ENCODE data around the gene CAPZB.

Gene CAPZB

GRCh38 chr1:19468397-19468956 lies 16.9 kb downstream of the CAPZB start:
- no peak for DNase-seq (ENCODE audit: low read depth, low spot score)

- DNase-seq (ENCODE audit: low read depth, low spot score) = no peak
These were observed 17.8 kb downstream of the CAPZB start for GRCh38 chr1:19467199-19468187.

GRCh38 chr1:19466112-19466561 lies 19.2 kb downstream of the CAPZB start:
- no peak for DNase-seq (ENCODE audit: low read depth, low spot score)

GRCh38 chr1:19465650-19466049 lies 19.7 kb downstream of the CAPZB start:
- no peak for DNase-seq (ENCODE audit: low read depth, low spot score)

GRCh38 chr1:19465123-19465522 lies 20.2 kb downstream of the CAPZB start:
- DNase-seq (ENCODE audit: low read depth, low spot score) = no peak

- no peak for DNase-seq (ENCODE audit: low read depth, low spot score)
These were observed 20.6 kb downstream of the CAPZB start for GRCh38 chr1:19464696-19465095.

GRCh38 chr1:19463504-19463803 lies 21.9 kb downstream of the CAPZB start:
- no peak for DNase-seq (ENCODE audit: low read depth, low spot score)

GRCh38 chr1:19462781-19463503 lies 22.4 kb downstream of the CAPZB start:
- DNase-seq (ENCODE audit: low read depth, low spot score) = no peak

- DNase-seq (ENCODE audit: low read depth, low spot score) = no peak
These were observed 24.2 kb downstream of the CAPZB start for GRCh38 chr1:19461220-19461554.

GRCh38 chr1:19460535-19461219 lies 24.7 kb downstream of the CAPZB start:
- DNase-seq (ENCODE audit: low read depth, low spot score) = no peak

- DNase-seq (ENCODE audit: low read depth, low spot score) = no peak
These were observed 26.4 kb downstream of the CAPZB start for GRCh38 chr1:19458815-19459417.

- DNase-seq (ENCODE audit: low read depth, low spot score) = no peak
These were observed 27.7 kb downstream of the CAPZB start for GRCh38 chr1:19457607-19458006.

- no peak for DNase-seq (ENCODE audit: low read depth, low spot score)
These were observed 28.3 kb downstream of the CAPZB start for GRCh38 chr1:19456968-19457441.

GRCh38 chr1:19455353-19455752 lies 30.0 kb downstream of the CAPZB start:
- no peak for DNase-seq (ENCODE audit: low read depth, low spot score)

GRCh38 chr1:19454265-19455146 lies 30.8 kb downstream of the CAPZB start:
- no peak for DNase-seq (ENCODE audit: low read depth, low spot score)

- DNase-seq (ENCODE audit: low read depth, low spot score) = no peak
These were observed 31.6 kb downstream of the CAPZB start for GRCh38 chr1:19453741-19454201.

- DNase-seq (ENCODE audit: low read depth, low spot score) = no peak
These were observed 33.1 kb downstream of the CAPZB start for GRCh38 chr1:19452221-19452663.

GRCh38 chr1:19450811-19451515 lies 34.4 kb downstream of the CAPZB start:
- DNase-seq (ENCODE audit: low read depth, low spot score) = no peak

- DNase-seq (ENCODE audit: low read depth, low spot score) = no peak
These were observed 35.7 kb downstream of the CAPZB start for GRCh38 chr1:19449454-19450228.
